HG03108 (cell line): ENCODE data around the gene RIMBP2.

ENCODE experiments used
- ATAC-seq: cut with Tn5 transposase; IDR thresholded peaks from one replicate; pipeline ENCODE4 v1.9.1; 2021; ENCODE audit warnings: moderate library complexity; ENCODE audit not compliant: unreplicated experiment

RIMBP2 gene

DNA sequence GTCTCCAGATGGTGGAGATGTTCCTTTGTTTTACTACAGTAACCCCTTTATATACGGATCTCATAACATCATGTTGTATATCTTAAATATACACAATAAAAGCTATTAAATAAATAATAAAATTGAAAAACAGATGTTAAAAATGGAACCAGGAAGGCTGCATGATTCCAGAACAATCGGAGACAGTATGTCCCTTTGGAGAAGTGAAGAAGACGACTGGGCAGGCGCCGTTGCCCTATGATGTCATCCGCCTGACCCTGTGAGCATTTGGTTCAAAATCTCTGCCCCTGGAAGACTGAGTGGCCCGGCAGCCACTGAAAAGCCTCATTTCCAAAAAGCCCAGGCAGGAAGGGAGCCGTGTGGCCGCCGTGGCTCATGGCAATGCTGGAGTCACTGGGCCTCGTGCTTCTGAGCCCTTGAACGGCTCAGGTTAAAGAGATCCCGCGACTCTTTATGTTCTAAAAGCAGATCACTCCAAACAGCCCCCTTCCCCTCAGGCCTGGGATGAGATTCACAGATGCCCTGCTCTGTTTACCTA is 30.8 kb downstream of the RIMBP2 start:
- ATAC-seq: no peak

DNA sequence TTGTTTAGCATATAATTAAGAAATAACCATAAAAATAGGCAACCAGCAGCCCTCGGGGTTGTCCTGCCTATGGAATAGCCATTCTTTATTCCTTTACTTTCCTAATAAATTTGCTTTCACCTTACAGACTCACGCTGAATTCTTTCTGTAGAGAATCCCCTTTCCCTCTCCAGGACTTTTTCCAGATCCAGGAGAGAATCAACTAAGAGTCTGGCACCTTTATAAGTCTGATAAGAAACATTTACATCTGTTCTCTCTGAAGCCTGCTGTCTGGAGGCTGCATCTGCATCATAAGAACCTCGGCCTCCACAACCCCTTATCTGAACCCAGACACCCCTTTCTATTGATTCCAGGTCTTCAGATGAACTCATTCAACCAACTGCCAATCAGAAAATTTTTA is 32.3 kb downstream of the RIMBP2 start:
- no peak for ATAC-seq

DNA sequence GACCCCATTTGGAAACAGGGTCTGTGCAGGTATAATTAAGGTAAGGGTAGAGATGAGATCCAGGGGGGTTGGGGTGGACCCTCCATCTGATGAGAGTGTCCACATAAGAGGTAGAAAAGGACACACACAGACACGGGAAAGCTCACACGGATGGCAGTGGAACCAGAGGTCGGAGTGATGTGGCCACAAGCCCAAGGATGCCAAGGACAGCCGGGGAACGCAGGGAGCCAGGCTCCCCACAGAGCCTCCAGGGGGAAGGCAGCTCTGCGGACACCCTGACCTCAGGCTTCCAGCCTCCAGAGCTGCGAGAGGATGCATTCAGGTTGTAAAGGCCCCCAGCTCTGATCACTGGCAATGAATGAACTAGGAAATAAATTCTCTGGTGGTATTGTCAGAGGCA is 33.0 kb downstream of the RIMBP2 start:
- no peak for ATAC-seq

DNA sequence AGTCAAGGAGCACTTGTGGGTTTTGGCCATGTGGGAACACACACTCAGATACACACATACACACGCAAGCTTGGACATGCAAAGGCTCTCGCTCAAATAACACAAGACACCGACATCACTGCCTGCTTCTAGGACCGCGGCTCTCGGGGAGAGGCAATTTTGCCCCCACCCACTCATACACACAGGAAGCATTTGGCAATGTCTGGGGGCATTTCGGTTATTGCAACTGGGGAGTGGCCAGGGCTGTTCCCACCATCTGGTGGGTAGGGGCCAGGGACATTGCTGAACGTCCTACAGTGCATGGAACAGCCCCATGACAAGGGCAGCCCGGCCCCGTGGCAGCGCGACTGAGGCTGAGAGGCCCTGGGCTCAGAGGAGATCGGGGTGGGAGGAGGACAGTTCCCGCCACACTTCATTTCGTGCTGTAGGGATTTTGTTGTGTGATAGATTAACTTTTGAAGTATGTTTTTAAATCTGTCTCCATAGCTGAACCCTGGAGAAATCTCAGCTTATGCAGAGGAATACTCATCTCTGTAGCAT is 35.6 kb downstream of the RIMBP2 start:
- no peak for ATAC-seq

DNA sequence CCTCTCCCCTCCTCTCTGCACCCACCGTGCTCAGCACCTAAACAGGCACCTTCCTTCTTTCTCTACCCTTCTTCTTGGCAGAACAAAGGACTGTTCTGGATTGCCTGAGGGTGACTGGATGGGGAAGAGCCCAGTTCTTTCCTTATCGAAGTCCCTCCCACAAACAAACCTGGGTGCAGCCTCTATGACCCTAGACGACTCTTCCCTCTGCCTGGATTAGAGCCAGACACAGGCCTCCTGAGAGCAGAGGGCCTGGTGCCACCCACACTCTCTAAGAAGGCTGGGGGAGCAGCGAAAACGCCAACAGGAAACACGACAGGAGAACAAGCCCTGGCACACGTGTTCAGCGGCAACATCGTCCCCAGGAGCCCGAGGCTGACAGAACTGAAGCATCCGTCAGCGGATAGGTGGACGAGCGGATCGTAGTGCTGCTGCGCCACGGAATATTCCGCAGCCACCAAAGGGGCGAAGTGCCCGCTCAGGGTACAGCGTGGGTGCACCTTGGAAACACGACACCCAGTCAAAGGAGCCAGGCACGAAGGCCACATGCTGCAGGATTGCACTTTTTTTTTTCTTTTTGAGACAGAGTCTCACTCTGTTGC is 38.0 kb downstream of the RIMBP2 start:
- no peak for ATAC-seq

DNA sequence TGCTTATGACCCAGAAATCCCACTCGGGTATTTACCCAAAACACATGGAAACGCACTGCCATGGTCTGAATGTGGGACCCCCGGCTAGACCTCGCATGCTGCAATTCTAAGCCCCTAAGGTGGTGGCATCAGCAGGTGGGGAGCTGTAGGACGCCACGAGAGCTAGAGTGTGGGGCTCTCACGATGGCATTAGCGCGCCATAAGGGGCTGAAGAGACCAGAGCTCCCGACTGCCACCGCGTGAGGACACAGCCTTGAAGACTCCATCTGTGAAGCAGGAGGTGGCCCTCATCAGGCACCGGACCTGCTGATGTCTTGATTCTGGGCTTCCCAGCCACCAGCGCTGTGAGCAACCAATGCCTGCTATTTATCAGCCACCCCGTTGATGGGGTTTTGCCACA is 40.3 kb downstream of the RIMBP2 start:
- ATAC-seq: no peak

DNA sequence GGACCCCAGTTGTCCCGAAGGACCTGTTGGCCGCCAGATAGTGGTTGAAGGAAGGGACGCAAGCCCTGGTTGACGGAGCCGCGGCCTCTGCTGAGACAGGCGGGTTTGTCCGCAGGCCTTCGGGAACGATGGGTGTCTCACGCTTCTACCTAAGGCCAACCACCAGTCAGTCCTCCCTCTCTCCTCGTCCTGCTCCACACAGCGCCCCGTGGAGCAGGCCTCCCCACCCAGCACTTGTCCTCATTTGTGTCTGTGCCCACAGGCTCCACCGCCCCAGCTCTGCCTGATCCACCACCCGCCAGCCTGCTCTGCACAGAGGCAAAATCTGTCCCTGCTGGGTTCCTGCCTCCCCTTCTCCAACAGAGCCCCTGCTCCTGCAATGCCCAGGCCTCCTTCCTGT is 41.0 kb downstream of the RIMBP2 start:
- no peak for ATAC-seq

DNA sequence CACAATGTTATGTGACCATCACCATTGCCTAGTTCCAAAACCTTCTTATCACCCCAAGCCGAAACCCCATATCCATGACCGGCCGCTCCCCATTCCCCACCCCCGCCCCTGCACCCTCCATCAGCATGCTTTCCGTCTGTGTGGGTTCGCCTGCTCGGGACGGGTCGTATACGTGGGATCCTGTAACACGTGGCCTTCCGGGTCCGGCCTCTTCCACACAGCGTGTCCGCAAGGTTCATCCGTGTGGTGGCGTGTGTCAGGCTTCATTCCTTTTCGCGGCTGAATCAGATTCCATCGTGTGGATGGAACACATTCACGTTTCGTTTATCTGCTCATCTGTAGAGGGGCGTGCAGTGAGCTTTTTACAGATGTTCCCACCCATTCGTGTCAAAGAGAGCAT is 41.4 kb downstream of the RIMBP2 start:
- ATAC-seq: no peak

DNA sequence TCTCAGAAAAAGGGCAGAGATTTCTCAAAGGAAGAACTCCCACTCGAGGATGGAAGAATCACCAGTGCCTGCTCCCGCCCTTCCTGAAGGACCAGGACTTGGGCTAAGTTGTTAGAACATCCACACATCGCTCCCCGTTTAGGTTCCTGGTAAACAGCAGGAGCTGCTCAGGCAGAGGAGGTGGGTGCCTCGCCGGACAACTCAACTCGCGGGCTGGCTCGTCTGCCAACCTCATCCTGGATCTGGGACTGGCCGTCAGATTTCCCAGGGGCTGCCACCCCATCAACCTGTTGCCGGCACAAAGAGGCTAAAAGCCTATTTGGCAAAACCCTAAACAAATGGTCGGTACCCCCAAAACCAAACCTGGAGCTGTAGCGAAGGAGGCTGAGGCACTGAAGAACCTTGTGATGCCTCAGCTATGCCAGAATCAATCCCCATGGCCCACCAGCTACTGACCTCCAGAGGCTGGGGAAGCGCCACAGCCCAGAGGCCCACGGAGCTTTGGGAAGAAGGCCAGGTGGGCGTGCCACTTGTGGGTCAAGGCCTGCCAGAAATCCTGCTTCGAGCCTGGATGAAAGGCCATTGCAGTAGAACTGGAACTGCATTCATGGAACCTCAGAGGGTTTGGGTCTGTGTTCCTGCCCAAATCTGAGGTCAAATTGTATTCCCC is 42.9 kb downstream of the RIMBP2 start:
- no peak for ATAC-seq

DNA sequence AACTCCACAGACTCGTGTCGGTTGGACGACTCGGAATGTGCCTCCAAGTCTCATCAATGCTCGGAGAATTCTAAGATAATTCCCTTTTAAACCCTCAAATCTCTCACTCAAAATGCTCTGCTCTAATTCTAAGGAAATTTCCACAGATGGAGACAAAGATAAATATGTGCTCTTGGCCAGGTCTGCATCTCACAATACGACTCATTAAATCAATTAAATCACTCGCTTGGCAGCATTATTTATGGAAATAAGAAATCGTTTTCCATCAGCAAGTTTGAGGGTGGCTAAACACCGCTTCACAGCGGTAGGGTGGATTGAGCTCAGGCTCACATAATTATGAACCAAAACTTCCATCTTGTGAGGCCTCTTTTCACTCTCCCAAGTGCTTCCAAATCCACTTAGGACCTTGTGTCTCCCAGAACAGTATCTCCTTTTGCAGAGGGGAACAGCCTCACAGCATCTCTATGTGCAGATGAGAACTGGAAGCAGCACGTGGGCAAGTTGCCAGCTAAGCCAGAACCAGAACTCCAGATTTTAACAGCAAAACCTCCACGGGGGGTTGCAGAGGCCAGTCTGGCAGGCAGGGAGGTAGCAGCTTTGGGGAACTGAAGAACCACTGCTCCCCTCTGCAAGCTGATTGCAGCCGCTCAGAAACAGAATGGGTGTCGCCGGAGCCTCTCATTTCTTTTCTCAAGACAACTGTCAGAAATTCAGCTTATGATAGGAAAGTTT is 43.8 kb downstream of the RIMBP2 start:
- no peak for ATAC-seq

DNA sequence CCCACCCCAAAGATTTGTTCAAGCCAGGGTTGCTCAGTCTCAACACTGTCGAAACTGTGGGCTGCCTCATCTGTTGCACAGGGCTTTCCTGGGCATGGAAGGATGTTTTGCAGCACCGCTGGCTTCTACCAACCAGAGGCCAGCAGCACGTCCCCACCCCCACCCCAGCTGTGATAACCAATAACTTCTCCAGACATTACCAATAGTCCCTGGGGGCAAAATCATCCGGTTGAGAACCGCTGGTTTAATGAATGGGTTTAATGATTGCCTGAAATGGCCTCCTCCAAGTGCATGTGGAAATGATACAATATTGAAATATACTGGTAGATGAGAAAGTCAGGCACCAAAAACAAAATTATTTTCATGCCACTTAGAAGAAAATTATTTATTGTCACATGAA is 44.5 kb downstream of the RIMBP2 start:
- ATAC-seq: no peak

DNA sequence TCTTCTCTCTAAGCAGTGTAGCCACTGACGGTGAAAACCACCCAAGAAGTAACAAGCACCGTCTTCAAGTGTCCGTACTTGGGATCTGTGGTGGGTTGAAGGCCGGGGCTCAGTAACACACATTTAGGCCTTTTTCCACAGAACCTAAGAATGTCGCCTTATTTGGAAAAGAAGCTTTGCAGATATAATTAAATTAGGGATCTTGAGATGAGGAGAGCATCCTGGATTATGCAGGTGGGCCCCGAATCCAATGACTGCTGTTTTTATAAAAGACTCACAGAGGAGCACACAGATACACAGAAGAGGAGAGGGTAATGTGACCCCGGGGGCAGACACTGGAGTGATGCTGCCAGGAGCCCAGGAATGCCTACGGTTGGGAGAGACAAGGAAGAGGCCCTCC is 46.3 kb downstream of the RIMBP2 start:
- ATAC-seq: no peak

DNA sequence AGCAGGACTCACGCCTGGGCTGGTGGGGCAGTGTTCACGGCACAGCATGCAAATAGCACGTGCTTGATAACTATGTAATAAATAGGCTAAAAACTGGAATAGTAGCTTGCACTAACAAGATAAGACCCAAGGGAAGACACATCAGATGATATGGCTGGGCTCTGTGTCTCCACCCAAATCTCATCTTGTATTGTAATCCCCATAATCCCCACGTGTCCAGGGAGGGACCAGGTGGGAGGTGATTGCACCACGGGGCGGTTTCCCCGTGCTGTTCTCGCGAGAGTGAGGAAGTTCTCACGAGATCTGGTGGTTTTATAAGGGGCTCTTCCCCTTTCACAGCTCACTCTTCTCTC is 46.9 kb downstream of the RIMBP2 start:
- no peak for ATAC-seq

DNA sequence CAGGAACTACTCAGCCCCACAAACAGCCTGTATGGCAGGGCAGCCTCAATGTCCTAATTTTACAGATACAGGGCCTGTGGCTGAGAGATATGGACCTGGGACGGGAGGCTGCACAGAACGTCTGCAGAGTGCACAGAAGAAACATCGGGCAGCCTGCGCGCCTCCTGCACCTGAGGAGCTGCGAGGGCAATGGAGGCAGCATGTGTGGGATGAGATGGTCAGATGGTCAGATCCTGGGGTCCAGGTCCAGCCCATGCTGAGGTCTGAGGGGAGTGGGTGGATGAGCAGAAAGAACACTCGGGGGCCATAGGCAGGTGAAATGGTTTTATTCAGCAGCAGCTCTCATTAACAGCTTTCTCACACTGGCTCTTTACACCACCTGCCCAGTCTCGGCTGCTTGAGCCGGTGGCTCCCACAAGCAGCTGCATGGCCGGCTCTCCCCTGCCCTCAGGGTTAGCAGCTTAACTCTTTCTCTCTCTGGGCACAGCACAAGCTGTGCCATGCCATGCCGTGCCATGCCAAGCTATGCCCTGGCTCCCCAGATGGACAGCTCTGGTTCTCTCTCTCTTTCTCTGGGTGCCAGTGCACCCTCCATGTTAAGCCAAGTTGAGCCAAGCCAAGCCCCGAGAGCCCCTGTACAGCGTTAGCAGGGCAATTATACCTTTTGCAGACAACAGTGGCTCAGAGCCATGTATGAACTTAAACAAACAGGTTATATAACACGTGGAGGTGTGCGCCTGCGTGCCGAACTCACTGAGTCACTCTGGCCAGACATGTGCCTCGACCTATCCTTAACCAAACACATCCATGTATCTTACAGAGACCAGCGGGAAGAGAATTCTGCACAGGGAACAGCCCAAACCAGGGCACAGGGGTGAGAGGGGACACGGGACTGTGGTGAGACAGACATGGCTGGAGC is 47.6 kb downstream of the RIMBP2 start:
- no peak for ATAC-seq

DNA sequence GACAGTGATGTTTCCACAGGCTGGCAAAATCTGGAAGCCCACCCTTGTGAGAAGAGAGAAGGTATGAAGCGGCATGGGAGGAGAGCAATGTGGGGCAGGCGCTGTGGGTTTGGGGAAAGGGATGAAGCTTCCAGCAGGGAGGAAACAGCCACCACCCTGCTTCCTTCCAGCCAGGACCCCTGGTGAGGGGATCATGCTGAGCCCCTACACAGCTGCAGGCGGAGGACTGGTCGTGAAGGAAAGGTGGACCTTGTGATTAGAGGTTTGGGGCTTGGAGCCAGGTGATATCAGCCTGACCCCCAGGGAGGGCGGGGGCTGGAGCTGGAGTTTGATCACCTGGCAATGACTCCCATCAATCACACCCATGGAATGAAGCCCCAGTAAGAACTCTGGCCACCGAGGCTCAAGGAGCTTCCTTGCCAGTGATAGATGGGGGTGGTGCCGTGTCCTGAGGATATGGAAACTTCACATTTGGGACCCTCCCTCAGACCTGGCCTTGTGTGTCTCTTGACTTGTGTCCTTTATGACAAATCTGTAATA is 48.6 kb downstream of the RIMBP2 start:
- no peak for ATAC-seq

DNA sequence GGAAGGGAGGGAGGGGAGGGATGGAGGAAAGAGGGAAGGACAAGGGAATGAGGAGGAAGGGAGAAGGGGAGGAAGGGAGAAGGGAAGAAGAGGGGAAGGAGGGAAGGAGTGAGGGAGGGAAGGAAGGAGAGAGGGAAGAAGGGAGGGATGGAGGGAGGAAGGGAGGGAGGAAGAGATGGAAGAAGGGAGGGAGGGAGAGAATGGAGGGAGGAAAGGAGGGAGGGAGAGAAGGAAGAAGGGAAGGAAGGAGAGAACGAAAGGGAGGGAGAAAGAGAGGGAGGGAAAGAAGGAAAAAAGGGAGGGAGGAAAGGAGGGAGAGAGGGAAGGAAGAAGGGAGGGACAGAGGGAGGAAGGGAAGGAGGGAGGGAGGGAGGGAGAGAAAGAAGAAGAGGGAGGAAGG is 49.5 kb downstream of the RIMBP2 start:
- no peak for ATAC-seq

DNA sequence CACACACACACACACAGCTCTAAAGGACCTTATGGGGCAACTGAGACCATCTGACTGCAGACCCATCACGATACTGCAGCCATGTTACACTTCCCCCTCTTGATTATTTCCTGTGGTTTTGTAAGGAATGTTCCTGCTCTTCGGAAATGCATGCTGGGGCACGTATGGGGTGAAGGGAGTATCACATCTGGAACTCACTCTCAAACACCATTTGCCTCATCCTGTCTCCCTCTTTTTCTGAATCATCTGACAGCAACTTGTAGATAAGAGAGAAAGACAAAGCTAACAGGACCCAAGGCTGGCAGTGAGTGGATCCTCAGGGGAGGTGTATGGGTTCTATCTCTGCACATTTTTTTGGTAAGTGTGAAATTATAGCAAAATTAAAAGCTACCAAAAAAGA is 50.3 kb downstream of the RIMBP2 start:
- no peak for ATAC-seq

DNA sequence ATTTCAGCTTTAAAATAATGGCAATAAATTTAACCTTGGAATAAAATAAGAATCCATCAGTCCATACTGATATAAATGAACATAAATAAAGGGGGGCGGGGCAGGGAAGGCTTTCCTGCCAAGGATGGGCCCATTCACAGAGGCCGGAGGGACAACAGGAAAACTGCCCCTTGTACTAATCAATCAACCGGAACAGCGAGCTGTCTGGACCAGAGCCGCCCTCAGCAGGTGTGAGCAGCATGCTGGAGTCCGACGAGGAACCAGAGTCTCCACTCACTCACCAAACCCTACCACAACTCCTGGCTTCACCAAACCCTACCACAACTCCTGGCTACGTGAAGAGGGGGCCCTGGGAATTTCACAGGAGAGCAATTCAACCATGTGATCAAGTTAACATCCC is 51.3 kb downstream of the RIMBP2 start:
- ATAC-seq: no peak

DNA sequence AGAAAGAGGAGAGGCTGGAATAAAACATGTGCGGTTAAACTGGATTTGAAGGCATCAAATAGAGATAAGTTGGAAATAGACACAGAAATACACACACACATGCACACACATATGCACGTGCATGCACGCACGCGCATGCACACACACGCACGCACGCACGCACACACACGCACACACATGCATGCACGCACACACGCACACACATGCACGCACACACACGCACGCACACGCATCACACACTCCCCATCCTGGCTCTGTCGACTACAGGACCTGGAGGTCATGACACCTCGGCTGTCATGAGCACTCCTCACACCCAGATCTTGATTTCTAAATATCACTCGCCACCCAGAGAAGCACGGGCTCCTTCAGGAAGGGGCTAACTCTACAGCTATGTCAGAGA is 51.8 kb downstream of the RIMBP2 start:
- ATAC-seq: no peak

DNA sequence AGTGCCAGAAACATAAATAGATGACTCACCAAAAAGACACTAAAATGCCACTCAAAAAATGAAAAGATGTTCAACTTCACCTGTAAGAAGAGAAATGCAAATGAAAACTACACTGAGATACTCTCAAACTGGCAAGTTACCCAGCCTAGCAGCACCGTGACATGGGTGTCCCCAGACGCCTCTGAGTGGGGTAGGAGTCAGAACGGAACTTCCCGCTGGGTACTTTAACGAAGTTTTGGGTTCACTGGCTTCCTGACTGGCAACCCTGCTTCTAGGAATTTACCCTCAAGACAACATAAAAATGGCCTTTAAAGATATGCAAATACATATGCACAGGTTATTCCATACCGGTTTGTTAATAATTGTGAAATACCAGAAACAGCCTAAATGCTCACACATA is 52.6 kb downstream of the RIMBP2 start:
- no peak for ATAC-seq
